HT1080 (cell line): Measurements from ENCODE around the gene RNF144A. TPM values are rescaled to one million over a fixed set of nuclear protein-coding genes. Genes with fewer than 3 reads are reported as not detected.

Experiments used
- DNase-seq: peaks from one replicate; pipeline ENCODE4 v3.0.0-alpha.2; 2015; ENCODE audit warnings: low read depth
- total RNA-seq: library from RNA; depleted of rRNA; stranded (reverse); fragments of >200 nt; shearing (Covaris generic); gene quantifications from 2 replicates; pipeline ENCODE4 v1.2.3, GENCODE V29; 2014; rRNA removed

The RNF144A gene
- total RNA-seq, 1 experiment from 2014 or later = 30.3 TPM

DNA sequence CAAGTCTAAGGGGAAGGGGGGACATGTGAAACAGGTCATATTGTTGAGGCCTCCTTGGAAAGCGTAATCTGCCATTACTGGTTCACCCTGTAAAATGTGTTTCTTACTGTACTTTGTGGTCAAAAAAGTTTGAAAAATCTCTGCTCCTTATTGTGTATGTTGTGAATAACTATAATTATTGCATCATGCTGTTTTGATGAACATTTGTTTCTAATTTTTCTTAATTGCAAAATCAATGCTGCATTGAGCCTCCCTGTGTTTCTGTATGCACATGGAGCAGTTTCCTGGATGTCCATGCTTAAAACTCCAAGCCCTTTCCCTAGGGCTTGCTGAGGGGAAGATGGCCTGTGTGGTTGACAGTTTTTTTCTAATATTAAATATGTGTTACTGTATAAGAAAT is 158.6 kb downstream of the RNF144A start:
- no peak for DNase-seq

DNA sequence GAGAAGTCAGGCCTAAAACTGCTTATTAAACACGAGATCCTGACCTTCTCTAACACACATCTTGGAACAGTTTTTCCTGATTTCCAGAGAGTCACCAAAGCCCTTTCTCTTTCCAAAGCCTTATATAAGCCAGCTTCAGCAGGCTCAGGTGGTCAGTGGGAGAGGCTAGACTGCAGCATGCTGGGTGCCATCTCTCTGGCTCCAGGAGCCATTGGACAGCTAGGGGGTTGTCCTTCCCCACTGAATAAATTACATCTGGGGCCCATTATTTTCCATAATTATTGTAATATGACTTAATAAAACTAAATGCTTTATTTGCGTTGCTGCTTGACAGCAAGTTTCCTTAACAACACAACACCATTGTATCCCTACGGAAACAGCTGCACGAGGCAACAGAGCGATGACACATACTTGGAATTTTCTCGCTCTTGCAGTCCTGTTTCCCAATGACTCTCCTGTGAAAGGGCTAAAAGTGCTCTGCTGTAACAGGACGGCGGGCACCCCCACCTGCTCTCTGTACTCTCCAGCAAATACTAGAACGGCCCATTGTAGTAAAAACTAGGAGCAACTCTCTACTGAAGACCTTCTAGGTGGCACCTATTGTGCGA is 160.6 kb downstream of the RNF144A start:
- peak; percentile 23 for DNase-seq

- DNase-seq = peak; percentile 60
Observed at GRCh38 chr2:7083580-7084509, 166.6 kb downstream of the RNF144A start.

- no peak for DNase-seq
Observed at GRCh38 chr2:7084601-7085000, 167.4 kb downstream of the RNF144A start.

DNA sequence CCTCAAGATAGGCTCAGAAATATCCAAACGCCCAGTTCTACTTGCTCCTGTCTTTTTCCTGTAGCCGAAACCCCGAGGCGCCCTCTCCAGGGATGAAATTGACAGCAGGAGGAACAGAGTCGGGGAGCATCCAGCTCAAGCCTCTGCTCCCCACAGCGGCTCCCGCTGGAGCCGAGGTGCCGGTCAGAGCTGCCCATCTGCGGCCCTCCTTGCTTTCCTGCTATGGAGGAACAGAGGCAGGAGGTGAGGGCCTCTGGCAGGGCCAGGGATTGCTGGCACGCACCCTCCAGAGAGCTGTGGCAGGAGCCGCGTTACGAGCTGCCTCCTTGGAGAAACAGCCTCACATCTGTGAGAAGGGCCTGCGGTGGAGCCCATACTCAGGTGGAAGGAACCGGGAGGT is 172.1 kb downstream of the RNF144A start:
- DNase-seq = no peak

GRCh38 chr2:7089898-7090510 is 172.8 kb downstream of the RNF144A start:
- no peak for DNase-seq

DNA sequence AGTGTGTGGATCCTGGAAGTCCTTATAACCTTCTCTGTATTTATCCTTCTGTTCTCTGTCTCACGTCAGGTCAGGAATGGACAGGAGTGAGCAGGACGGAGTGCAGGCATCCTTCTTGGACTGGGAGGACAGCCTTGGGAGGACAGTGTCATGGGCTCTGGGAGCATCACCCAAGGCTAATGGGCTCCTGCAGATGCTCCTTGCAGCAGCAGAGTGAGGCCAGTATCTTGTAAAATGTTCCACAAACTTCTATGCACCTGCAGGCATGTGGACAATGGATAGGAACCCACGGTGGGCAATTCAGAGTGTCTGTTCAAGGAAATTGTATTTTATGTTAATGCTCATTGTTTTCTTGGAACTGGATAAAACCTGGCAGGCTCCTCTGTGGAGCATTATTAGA is 176.2 kb downstream of the RNF144A start:
- no peak for DNase-seq

Other genes starting within 250 kb of the RNF144A start
- gene CMPK2, start 51.5 kb upstream of the RNF144A start, total RNA-seq = 2.7 and 6.0 TPM in 2 replicates
- gene RSAD2, start 39.6 kb upstream of the RNF144A start, total RNA-seq = not detected in 2 replicates